Endodermal cell (in vitro differentiated cells): ENCODE results near the gene BACH2. TPM values are rescaled to one million over a fixed set of nuclear protein-coding genes. Genes with fewer than 3 reads are reported as not detected.

Source experiments
- DNase-seq: peaks from one replicate; pipeline ENCODE4 v3.0.0-alpha.2; 2017
- H3K27ac ChIP-seq: 2 replicates; pipeline ENCODE4 v1.5.1; 2013; ENCODE audit warnings: mild to moderate bottlenecking, low read depth, low read length, moderate library complexity
- H3K27me3 ChIP-seq: 2 replicates; pipeline ENCODE4 v1.6.1; 2013; ENCODE audit warnings: mild to moderate bottlenecking, low read length, moderate library complexity; ENCODE audit not compliant: insufficient read depth, control insufficient read depth, poor library complexity, severe bottlenecking
- H3K36me3 ChIP-seq: 2 replicates; pipeline ENCODE4 v1.7.0; 2013; ENCODE audit warnings: mild to moderate bottlenecking, low read length, moderate library complexity; ENCODE audit not compliant: control insufficient read depth, insufficient read depth
- H3K4me1 ChIP-seq: one replicate; pipeline ENCODE4 v1.7.0; 2013; ENCODE audit warnings: low read length; ENCODE audit not compliant: control insufficient read depth, insufficient read depth
- H3K4me3 ChIP-seq: 2 replicates; pipeline ENCODE4 v1.5.1; 2013; ENCODE audit warnings: mild to moderate bottlenecking, low read length, moderate library complexity
- H3K9ac ChIP-seq: 2 replicates; pipeline ENCODE4 v1.6.1; 2013; ENCODE audit warnings: mild to moderate bottlenecking, low read length, moderate library complexity; ENCODE audit not compliant: poor library complexity, severe bottlenecking; ENCODE audit errors: extremely low read depth
- H3K9me3 ChIP-seq: 2 replicates; pipeline ENCODE4 v1.6.1; 2013; ENCODE audit warnings: mild to moderate bottlenecking, low read length, moderate library complexity; ENCODE audit not compliant: control insufficient read depth
- H3K27ac Mint-ChIP-seq: 2 replicates; pipeline ENCODE4 v1.8.0; 2020; ENCODE audit warnings: mixed read lengths
- H3K27me3 Mint-ChIP-seq: 2 replicates; pipeline ENCODE4 v1.8.0; 2021; ENCODE audit warnings: mild to moderate bottlenecking, mixed read lengths; ENCODE audit not compliant: insufficient read depth
- H3K36me3 Mint-ChIP-seq: 2 replicates; pipeline ENCODE4 v1.8.0; 2020; ENCODE audit warnings: low read depth, mixed read lengths
- H3K4me1 Mint-ChIP-seq: 2 replicates; pipeline ENCODE4 v1.8.0; 2020; ENCODE audit warnings: mixed read lengths
- H3K4me3 Mint-ChIP-seq: 2 replicates; pipeline ENCODE4 v1.8.0; 2020; ENCODE audit warnings: mild to moderate bottlenecking, moderate library complexity, mixed read lengths
- H3K9me3 Mint-ChIP-seq: 2 replicates; pipeline ENCODE4 v1.8.0; 2020; ENCODE audit warnings: mild to moderate bottlenecking, mixed read lengths
- CTCF ChIP-seq: fragments of 200-600 bp; sonication (generic); conservative IDR thresholded peaks from 2 replicates; pipeline ENCODE4 v1.5.0; 2021; ENCODE audit warnings: antibody characterized with exemption, mild to moderate bottlenecking
- WGBS, 2 experiments: methylation state at CpG; one replicate each; pipeline versions ENCODE4 v1.1.5 to v1.1.7; 2013; ENCODE audit warnings: missing lambda C conversion rate in 2 of 2, mixed read lengths in 1 of 2; ENCODE audit not compliant: insufficient coverage in 1 of 2, insufficient read length in 1 of 2; 5-methylcytosine and 5-hydroxymethylcytosine counted together
- total RNA-seq, 2 donors: library from RNA; stranded (reverse); fragmentation: NEBNext Ultra II Directional in 1 of 2; extraction: Animal tissue kit (Norgen Biotek cat#: 25700) in 1 of 2; gene quantifications; 2 replicates in 1 of 2; 3 replicates in 1 of 2; pipeline ENCODE4 v1.2.1, GENCODE V29; 2021

BACH2 gene
- total RNA-seq, 2 donors from 2014 or later = 11.0 to 22.3 TPM

- Mint-ChIP-seq H3K4me3 (no peak overlapping the region), H3K4me1 (peaks cover 4% of the 10 kb centered on the region), H3K36me3 (no peaks in the 10 kb centered on the region), H3K9me3 (no peaks in the 10 kb centered on the region), H3K27me3 (peaks cover 6% of the 10 kb centered on the region), H3K27ac (no peak overlapping the region)
- H3K9me3 ChIP-seq = no peaks in the 10 kb centered on the region
- no peaks in the 10 kb centered on the region for H3K36me3 ChIP-seq
- H3K27ac ChIP-seq = no peak overlapping the region
- H3K27me3 ChIP-seq = no peaks in the 10 kb centered on the region
- DNase-seq = no peak
- no peak overlapping the region for H3K9ac ChIP-seq
- peaks cover 4% of the 10 kb centered on the region for H3K4me1 ChIP-seq
- 60 to 87% methylated on average over 1 of the region's 1 CpG for WGBS, 2 experiments
- no peak for TF ChIP-seq CTCF
- no peak overlapping the region for H3K4me3 ChIP-seq
Measured at GRCh38 chr6:90319044-90319443, 22.4 kb upstream of the BACH2 start.

GRCh38 chr6:90315986-90316385 is 19.3 kb upstream of the BACH2 start:
- Histone ChIP-seq H3K36me3 (no peaks in the 10 kb centered on the region), H3K9ac (no peak overlapping the region), H3K27me3 (no peaks in the 10 kb centered on the region), H3K9me3 (no peaks in the 10 kb centered on the region), H3K4me1 (no peaks in the 10 kb centered on the region), H3K27ac (no peak overlapping the region), H3K4me3 (no peak overlapping the region)
- Mint-ChIP-seq H3K27me3 (peaks cover 8% of the 10 kb centered on the region), H3K9me3 (no peaks in the 10 kb centered on the region), H3K36me3 (no peaks in the 10 kb centered on the region), H3K4me1 (no peaks in the 10 kb centered on the region), H3K4me3 (no peak overlapping the region), H3K27ac (no peak overlapping the region)
- no peak for TF ChIP-seq CTCF
- no peak for DNase-seq
- 97 to 100% methylated on average over 1 to 3 of the region's 3 CpGs for WGBS, 2 experiments

DNA sequence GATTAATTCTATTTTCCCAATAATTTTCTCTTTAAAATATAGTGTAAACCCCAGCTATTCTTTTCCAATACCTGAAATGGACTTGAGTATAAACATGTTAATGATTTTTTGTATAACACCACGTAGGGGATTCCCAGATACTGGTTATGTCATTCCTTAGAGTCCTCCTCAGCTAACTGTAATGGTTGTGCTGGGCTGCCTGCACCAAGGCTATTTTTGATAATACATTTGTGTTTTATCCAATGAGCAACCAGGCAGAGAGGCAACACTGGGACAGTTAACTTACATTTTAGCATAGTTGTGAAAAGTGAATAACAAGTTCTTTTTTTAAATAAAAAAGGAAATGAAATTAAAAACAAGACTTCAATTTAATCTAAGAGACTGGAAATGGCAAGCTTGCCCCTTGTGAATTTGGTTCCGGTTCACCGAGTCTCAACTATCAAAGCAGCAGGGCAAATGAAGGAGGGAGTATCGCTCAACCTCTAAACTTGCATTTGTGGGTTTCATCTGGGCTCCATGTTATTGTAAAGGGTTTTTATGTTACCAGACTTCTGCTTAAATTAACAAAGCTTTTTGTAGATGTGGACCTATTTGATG is 18.8 kb upstream of the BACH2 start:
- no peak for TF ChIP-seq CTCF
- Mint-ChIP-seq H3K4me3 (no peak overlapping the region), H3K9me3 (no peaks in the 10 kb centered on the region), H3K27me3 (peaks cover 8% of the 10 kb centered on the region), H3K4me1 (no peaks in the 10 kb centered on the region), H3K36me3 (no peaks in the 10 kb centered on the region), H3K27ac (no peak overlapping the region)
- no peaks in the 10 kb centered on the region for H3K36me3 ChIP-seq
- no peak overlapping the region for H3K4me3 ChIP-seq
- DNase-seq = no peak
- no peak overlapping the region for H3K27ac ChIP-seq
- no peaks in the 10 kb centered on the region for H3K4me1 ChIP-seq
- H3K9me3 ChIP-seq = no peaks in the 10 kb centered on the region
- WGBS, 2 experiments = 94% methylated on average over 4 of the region's 4 CpGs
- H3K9ac ChIP-seq = no peak overlapping the region
- no peaks in the 10 kb centered on the region for H3K27me3 ChIP-seq
